D721Med (cell line): Measurements from ENCODE around the gene FAM120A.

ENCODE experiments used
- DNase-seq: peaks from one replicate; pipeline ENCODE4 v3.0.0; 2011; ENCODE audit warnings: low spot score; ENCODE audit not compliant: insufficient read length
- FAIRE-seq: peaks from 2 replicates; lab custom pipeline; 2011; peaks lifted over from hg19 to GRCh38; lab: Jason Lieb, UNC
- TF ChIP-seq, protein P1 (sequence below): IDR thresholded peaks from 2 replicates; pipeline ENCODE4 v1.5.1; 2012; ENCODE audit warnings: mild to moderate bottlenecking, control low read depth; ENCODE audit not compliant: insufficient read depth; ENCODE audit errors: missing control alignments

Gene FAM120A

GRCh38 chr9:93451849-93452709 lies 594 bp downstream of the FAM120A start:
- TF ChIP-seq, protein P1, sequence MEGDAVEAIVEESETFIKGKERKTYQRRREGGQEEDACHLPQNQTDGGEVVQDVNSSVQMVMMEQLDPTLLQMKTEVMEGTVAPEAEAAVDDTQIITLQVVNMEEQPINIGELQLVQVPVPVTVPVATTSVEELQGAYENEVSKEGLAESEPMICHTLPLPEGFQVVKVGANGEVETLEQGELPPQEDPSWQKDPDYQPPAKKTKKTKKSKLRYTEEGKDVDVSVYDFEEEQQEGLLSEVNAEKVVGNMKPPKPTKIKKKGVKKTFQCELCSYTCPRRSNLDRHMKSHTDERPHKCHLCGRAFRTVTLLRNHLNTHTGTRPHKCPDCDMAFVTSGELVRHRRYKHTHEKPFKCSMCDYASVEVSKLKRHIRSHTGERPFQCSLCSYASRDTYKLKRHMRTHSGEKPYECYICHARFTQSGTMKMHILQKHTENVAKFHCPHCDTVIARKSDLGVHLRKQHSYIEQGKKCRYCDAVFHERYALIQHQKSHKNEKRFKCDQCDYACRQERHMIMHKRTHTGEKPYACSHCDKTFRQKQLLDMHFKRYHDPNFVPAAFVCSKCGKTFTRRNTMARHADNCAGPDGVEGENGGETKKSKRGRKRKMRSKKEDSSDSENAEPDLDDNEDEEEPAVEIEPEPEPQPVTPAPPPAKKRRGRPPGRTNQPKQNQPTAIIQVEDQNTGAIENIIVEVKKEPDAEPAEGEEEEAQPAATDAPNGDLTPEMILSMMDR: no peak
- no peak for DNase-seq
- FAIRE-seq: no peak

- TF ChIP-seq, protein P1: no peak
- DNase-seq: no peak
- FAIRE-seq: no peak
Measured at GRCh38 chr9:93452710-93453046, 1.2 kb downstream of the FAM120A start.

DNA sequence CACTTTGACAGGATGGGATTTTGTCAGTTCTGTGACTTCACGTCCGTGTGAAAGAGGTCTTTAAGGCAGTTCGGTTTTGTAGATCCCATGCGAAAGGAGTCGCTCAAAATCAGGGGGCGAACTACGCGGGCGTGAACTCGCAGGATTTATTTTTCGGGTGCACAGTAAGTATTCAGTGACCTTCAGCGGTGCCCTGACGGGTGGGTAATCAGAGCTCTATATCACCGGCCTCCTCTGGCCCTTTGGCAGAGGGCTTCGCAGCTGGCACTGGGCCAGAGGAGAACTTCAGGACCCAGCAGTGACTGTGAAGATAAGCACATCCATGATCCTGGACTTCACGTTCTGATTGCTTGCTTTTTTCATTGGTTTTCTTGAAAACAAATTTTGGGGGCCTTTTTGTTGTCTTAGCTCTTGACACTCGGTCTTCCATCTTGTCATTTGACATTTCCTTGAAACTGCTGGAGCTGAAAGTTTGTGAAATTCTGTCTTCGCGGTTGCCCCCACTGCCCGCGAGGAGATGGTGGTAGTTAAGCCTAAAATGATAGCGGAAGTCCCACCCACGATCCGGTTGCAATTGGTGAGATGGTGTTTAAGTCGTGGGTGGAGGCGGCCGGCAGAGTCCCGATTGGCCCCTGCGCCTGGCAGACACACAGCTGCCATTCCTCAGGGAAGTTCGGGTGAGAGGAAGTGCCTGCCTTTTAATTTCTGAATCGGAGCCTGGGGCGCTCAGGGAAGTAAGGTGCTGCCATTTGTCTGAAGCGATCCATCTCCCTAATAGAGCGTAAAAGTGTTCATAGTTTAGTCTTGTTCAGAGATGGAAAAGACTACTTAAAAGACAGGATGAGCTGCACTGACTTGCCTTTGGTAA lies 1.8 kb downstream of the FAM120A start, which contains the start of gene FAM120AOS:
TSS of gene FAM120AOS (minus strand) at position 535 of the 868 bp plus-strand sequence. CDS start 872 bp downstream, outside the sequence.
- DNase-seq (peak; percentile 32), FAIRE-seq (no peak)
- TF ChIP-seq, protein P1: no peak

DNA sequence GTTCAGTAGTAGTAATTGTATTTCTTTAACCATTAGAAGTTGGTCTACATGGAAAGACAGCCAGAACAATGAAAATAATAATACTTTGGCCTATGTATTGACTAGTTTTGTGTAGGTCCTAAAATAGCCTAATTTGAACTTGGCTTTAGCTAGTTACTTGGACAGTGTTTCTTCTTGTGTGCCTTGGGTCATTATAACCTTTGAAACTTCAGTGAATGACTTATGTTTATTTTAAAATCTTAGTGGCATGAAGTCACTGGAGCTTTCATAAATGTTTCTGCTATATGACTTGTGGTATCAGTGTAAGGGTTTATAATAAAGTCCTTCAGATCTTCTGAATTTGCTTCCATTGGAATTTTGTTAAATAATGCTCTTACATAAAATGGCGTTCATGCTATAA lies 4.5 kb downstream of the FAM120A start:
- no peak for FAIRE-seq
- TF ChIP-seq, protein P1: no peak

GRCh38 chr9:93456504-93456903 lies 5.0 kb downstream of the FAM120A start:
- TF ChIP-seq, protein P1: no peak
- DNase-seq (no peak), FAIRE-seq (no peak)

More for the DNA sequence above, 4.5 kb downstream of the FAM120A start:
- DNase-seq: no peak

- no peak for FAIRE-seq
- TF ChIP-seq, protein P1: no peak
Measured at GRCh38 chr9:93457006-93457405, 5.5 kb downstream of the FAM120A start.

More at GRCh38 chr9:93457006-93457405, 5.5 kb downstream of the FAM120A start:
- no peak for DNase-seq
